DOHH2 (cell line): ENCODE measurements around the gene NFX1.

Source experiments
- H3F3A ChIP-seq: fragments of 200-600 bp; sonication (generic), shearing (Covaris generic); 2 replicates; pipeline ENCODE4 v1.6.0; 2016; ENCODE audit warnings: antibody characterized with exemption, mild to moderate bottlenecking; ENCODE audit not compliant: control insufficient read depth, insufficient read depth
- H3K27ac ChIP-seq: fragments of 200-600 bp; sonication (generic); 2 replicates; pipeline ENCODE4 v1.5.1; 2014; ENCODE audit warnings: low read depth, mild to moderate bottlenecking, low read length, moderate library complexity
- H3K27me3 ChIP-seq: fragments of 200-600 bp; sonication (generic); 2 replicates; pipeline ENCODE4 v1.6.1; 2014; ENCODE audit warnings: mild to moderate bottlenecking, low read length, mixed read lengths; ENCODE audit not compliant: control insufficient read depth
- H3K36me3 ChIP-seq: fragments of 200-600 bp; sonication (generic); 2 replicates; pipeline ENCODE4 v1.6.1; 2014; ENCODE audit warnings: mild to moderate bottlenecking, low read length, moderate library complexity, mixed read lengths; ENCODE audit not compliant: control insufficient read depth
- H3K4me1 ChIP-seq: fragments of 200-600 bp; sonication (generic); 2 replicates; pipeline ENCODE4 v1.6.1; 2014; ENCODE audit warnings: mild to moderate bottlenecking, low read length, mixed read lengths; ENCODE audit not compliant: control insufficient read depth
- H3K4me2 ChIP-seq: fragments of 200-600 bp; sonication (generic); 2 replicates; pipeline ENCODE4 v1.6.0; 2014; ENCODE audit warnings: mild to moderate bottlenecking, low read length, moderate library complexity
- H3K4me3 ChIP-seq: fragments of 200-600 bp; sonication (generic); 2 replicates; pipeline ENCODE4 v1.5.1; 2014; ENCODE audit warnings: mild to moderate bottlenecking, low read length, mixed read lengths
- H3K79me2 ChIP-seq: fragments of 200-600 bp; sonication (generic); 2 replicates; pipeline ENCODE4 v1.6.1; 2014; ENCODE audit warnings: mild to moderate bottlenecking, low read length, mixed read lengths; ENCODE audit not compliant: control insufficient read depth
- H3K9me2 ChIP-seq: fragments of 200-600 bp; sonication (generic); replicated peaks from 2 replicates; pipeline ENCODE4 v1.6.1; 2014; ENCODE audit warnings: mild to moderate bottlenecking, low read length, mixed read lengths; ENCODE audit not compliant: control insufficient read depth
- H3K9me3 ChIP-seq: fragments of 200-600 bp; sonication (generic); 2 replicates; pipeline ENCODE4 v1.6.1; 2014; ENCODE audit warnings: antibody characterized with exemption, low read length, mixed read lengths; ENCODE audit not compliant: control insufficient read depth, insufficient read depth
- H4K20me1 ChIP-seq: fragments of 200-600 bp; sonication (generic); 2 replicates; pipeline ENCODE4 v1.6.0; 2014; ENCODE audit warnings: low read depth, mild to moderate bottlenecking, antibody characterized with exemption, low read length, moderate library complexity; ENCODE audit not compliant: control insufficient read depth, insufficient read depth
- CTCF ChIP-seq: fragments of 200-600 bp; sonication (generic); IDR thresholded peaks from one replicate; pipeline ENCODE4 v1.5.1; 2014; ENCODE audit warnings: antibody characterized with exemption, mild to moderate bottlenecking, low read depth, low read length; ENCODE audit not compliant: poor library complexity, severe bottlenecking
- EZH2phosphoT487 ChIP-seq: fragments of 200-600 bp; sonication (generic); IDR thresholded peaks from 2 replicates; pipeline ENCODE4 v1.6.1; 2017; ENCODE audit warnings: borderline replicate concordance, mild to moderate bottlenecking, antibody characterized with exemption, low read length, moderate library complexity, mixed read lengths

The NFX1 gene

GRCh38 chr9:33415501-33416038 lies 125.3 kb downstream of the NFX1 start:
- no peak overlapping the region for H3K27ac ChIP-seq
- H3K4me2 ChIP-seq = no peak overlapping the region; the same call in 1 of the 2 replicates
- H4K20me1 ChIP-seq = no peaks in the 10 kb centered on the region

GRCh38 chr9:33416996-33417395 lies 126.7 kb downstream of the NFX1 start:
- Histone ChIP-seq H3K4me3 (no peak overlapping the region), H3K36me3 (no peaks in the 10 kb centered on the region), H3K9me2 (no peaks in the 10 kb centered on the region), H3K79me2 (no peaks in the 10 kb centered on the region), H3K27ac (no peak overlapping the region), H3K27me3 (no peaks in the 10 kb centered on the region), H3F3A (no peaks in the 10 kb centered on the region), H3K4me2 (no peak overlapping the region), H3K4me1 (no peaks in the 10 kb centered on the region), H3K9me3 (no peaks in the 10 kb centered on the region), H4K20me1 (no peaks in the 10 kb centered on the region)
- TF ChIP-seq EZH2phosphoT487 = no peak
- TF ChIP-seq CTCF = no peak

More at GRCh38 chr9:33415501-33416038, 125.3 kb downstream of the NFX1 start:
- Histone ChIP-seq H3K27me3 (no peaks in the 10 kb centered on the region), H3F3A (no peaks in the 10 kb centered on the region), H3K4me3 (no peak overlapping the region), H3K9me3 (no peaks in the 10 kb centered on the region), H3K9me2 (no peaks in the 10 kb centered on the region), H3K79me2 (no peaks in the 10 kb centered on the region), H3K36me3 (no peaks in the 10 kb centered on the region), H3K4me1 (no peaks in the 10 kb centered on the region)
- TF ChIP-seq EZH2phosphoT487 (no peak), CTCF (peak; percentile 93)

- Histone ChIP-seq H3K4me1 (no peaks in the 10 kb centered on the region), H3K9me3 (no peaks in the 10 kb centered on the region), H3K4me3 (no peak overlapping the region), H3K4me2 (no peak overlapping the region), H3K9me2 (no peaks in the 10 kb centered on the region), H3F3A (no peaks in the 10 kb centered on the region), H3K27ac (no peak overlapping the region), H3K79me2 (no peaks in the 10 kb centered on the region), H3K36me3 (no peaks in the 10 kb centered on the region), H4K20me1 (no peaks in the 10 kb centered on the region), H3K27me3 (no peaks in the 10 kb centered on the region)
- TF ChIP-seq EZH2phosphoT487 = no peak
- TF ChIP-seq CTCF = no peak
These were observed 127.8 kb downstream of the NFX1 start for GRCh38 chr9:33418090-33418489.
